Testis (tissue), 2 donors: ENCODE measurements around the gene SPINT1.

Experiments
- POLR2A ChIP-seq: fragments of 450-650 bp; IDR thresholded peaks from one replicate; pipeline ENCODE4 v1.6.1; 2017; ENCODE audit warnings: antibody characterized with exemption, mild to moderate bottlenecking, moderate library complexity
- TF ChIP-seq, protein P1 (sequence below), 3 experiments: fragments of 450-650 bp in 2 of 3; fragments of 200-600 bp in 1 of 3; sonication (generic) in 1 of 3; IDR thresholded peaks; one replicate each; pipeline ENCODE4 v1.5.1; 2016 to 2019; ENCODE audit warnings: antibody characterized with exemption in 3 of 3, mild to moderate bottlenecking in 2 of 3, moderate library complexity in 1 of 3

GRCh38 chr15:40879609-40880008, 35.8 kb downstream of the SPINT1 start:
- TF ChIP-seq, protein P1, sequence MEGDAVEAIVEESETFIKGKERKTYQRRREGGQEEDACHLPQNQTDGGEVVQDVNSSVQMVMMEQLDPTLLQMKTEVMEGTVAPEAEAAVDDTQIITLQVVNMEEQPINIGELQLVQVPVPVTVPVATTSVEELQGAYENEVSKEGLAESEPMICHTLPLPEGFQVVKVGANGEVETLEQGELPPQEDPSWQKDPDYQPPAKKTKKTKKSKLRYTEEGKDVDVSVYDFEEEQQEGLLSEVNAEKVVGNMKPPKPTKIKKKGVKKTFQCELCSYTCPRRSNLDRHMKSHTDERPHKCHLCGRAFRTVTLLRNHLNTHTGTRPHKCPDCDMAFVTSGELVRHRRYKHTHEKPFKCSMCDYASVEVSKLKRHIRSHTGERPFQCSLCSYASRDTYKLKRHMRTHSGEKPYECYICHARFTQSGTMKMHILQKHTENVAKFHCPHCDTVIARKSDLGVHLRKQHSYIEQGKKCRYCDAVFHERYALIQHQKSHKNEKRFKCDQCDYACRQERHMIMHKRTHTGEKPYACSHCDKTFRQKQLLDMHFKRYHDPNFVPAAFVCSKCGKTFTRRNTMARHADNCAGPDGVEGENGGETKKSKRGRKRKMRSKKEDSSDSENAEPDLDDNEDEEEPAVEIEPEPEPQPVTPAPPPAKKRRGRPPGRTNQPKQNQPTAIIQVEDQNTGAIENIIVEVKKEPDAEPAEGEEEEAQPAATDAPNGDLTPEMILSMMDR (IDR thresholded peaks at IDR 0.05) = no peak
- no peak for TF ChIP-seq POLR2A
